ENCODE data around the gene PCOLCE2. TPM values are rescaled to one million over a fixed set of nuclear protein-coding genes. Genes with fewer than 3 reads are reported as not detected.

PCOLCE2 gene
- total RNA-seq, 2 donors from 2014 or later: not detected

DNA sequence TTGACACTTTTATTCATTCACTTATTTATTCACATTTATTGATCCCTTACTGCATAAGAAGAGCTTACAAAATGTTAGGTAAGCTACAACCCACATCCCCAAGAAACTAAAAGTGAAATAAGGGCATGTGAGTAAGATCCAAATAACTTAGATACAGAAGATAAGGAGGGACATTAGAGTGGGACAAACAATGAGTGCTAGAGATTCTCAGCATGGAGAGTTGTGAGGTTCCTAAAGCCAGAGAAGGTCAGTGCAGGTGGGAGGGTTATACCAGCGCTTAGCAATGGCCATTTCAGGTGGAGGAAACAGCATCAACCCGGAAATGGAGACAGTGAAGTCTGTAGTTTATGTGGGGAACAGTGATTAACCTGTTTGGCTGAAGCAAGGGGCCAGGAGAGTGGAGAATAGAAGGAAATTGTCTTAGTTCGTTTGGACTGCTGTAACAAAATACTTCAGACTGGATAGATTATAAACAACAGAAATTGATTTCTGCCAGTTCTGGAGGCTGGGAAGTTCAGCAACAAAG lies 25.5 kb upstream of the PCOLCE2 start:
- H3K4me3 Mint-ChIP-seq: no peak overlapping the region
- no peaks in the 10 kb centered on the region for H3K36me3 Mint-ChIP-seq
- H3K4me1 Mint-ChIP-seq (ENCODE audit: low read depth in 2 of 2): no peaks in the 10 kb centered on the region
- no peak for DNase-seq (ENCODE audit: low spot score)
- H3K27ac Mint-ChIP-seq: no peak overlapping the region
- no peaks in the 10 kb centered on the region for H3K9me3 Mint-ChIP-seq
- no peak for ATAC-seq
- peaks cover 25% of the 10 kb centered on the region in 2 donors for H3K27me3 Mint-ChIP-seq

DNA sequence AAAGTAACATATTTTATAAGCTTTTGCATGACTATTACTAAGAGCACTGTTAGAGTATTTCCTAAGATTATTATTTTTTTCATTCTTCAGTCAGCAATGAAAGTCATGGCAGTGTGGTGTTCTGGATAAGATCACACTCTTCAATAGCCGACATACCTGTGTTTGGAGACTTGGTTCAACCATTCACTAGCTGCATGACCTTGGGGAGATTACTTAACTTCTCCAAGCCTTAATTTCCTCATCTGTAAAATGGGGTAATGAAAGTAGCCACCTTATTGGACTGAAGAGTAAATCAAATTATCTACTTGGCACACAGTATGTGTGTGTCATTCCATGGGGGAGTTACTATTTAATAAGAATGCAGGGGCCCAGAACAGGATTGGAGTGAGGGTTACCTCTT lies 24.5 kb upstream of the PCOLCE2 start:
- no peaks in the 10 kb centered on the region for H3K9me3 Mint-ChIP-seq
- H3K36me3 Mint-ChIP-seq: no peaks in the 10 kb centered on the region
- no peak for ATAC-seq

DNA sequence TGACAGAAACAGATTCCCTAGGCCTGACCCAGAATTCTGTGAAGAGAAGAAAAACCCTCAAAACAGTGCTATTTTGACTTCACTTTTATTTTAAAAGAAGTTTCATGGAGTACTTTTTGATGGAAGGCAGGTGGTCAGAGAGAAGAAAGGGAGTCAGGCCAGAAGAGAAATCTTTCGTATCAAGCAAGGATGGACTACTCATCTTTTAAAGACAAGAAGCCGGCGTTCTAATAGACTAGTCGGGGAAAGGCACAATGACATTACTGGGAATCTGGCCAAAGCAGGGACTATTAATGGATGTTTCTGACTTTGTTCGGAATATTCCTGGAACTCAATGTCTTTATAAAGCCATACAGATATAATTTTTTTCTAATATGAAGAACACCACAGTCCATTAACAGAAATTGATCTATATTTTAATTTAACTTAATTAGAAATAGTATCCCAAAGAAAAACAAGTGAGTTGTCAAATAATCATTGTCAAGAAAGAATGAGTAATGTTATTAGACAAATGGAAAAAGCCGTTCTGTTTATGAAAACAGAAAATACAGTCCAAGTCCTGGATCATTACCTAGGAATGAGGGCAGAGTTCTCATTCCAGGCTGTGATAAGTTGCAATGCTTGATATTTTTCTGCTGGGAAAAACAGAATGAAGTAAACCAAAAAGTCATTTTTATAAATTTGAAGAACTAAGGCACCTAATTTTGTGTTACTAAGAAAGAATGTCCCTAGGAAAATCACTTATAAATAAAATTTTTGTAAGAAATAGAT lies 23.7 kb upstream of the PCOLCE2 start:
- Mint-ChIP-seq H3K9me3 (no peaks in the 10 kb centered on the region), H3K36me3 (no peaks in the 10 kb centered on the region), H3K27ac (no peak overlapping the region), H3K4me1 (ENCODE audit: low read depth in 2 of 2) (no peaks in the 10 kb centered on the region), H3K27me3 (peaks cover 25 to 31% of the 10 kb centered on the region in 2 donors), H3K4me3 (no peak overlapping the region)
- no peak for DNase-seq (ENCODE audit: low spot score)
- ATAC-seq: no peak

More for the DNA sequence above, 24.5 kb upstream of the PCOLCE2 start:
- no peaks in the 10 kb centered on the region for H3K4me1 Mint-ChIP-seq (ENCODE audit: low read depth in 2 of 2)
- H3K4me3 Mint-ChIP-seq: no peak overlapping the region
- peaks cover 26 to 31% of the 10 kb centered on the region in 2 donors for H3K27me3 Mint-ChIP-seq
- H3K27ac Mint-ChIP-seq: no peak overlapping the region
- no peak for DNase-seq (ENCODE audit: low spot score)

DNA sequence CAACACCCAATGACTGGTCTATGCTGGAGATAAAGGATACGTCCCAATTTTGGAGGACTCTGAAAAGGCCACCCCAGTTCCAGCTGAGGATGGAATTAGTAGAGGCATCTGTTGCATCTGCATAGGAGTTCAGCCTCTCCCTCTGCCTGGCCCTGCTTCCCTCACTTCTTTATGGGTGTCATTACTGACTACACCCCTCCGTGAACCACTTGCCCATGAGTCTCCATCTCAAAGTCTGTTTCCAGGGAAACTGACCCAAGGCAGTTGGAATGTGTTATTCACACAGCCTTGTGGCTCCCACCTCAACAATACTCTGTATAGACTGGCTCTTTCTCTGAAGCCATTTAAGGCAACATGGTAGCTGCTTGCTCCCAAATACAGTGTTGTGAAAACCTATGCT lies 21.4 kb upstream of the PCOLCE2 start:
- Mint-ChIP-seq H3K27me3 (peaks cover 26 to 32% of the 10 kb centered on the region in 2 donors), H3K4me3 (no peak overlapping the region), H3K9me3 (no peaks in the 10 kb centered on the region), H3K36me3 (no peaks in the 10 kb centered on the region), H3K4me1 (ENCODE audit: low read depth in 2 of 2) (peaks cover 0 to 2% of the 10 kb centered on the region in 2 donors), H3K27ac (no peak overlapping the region)
- ATAC-seq: no peak
- DNase-seq (ENCODE audit: low spot score): no peak

DNA sequence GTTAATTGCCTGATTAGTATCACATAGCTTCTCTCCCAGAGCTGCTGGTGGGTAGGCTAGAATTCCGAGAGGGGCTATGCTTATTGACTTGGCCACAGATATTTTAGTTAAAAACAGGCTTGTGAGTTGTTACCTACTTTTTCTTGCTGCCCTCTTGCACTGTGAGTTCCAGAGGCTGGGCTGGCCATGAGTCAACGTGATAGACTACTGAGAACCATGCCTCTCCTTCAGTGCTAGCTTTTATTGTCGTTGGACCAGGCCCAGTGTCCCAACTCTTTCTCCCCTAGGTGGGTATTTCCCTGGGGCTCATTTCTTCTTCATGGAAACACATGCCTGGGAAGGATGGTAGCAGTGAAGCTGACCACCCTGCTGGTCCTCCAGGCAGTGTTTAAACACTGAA lies 20.4 kb upstream of the PCOLCE2 start:
- Mint-ChIP-seq H3K4me1 (ENCODE audit: low read depth in 2 of 2) (peaks cover 0 to 6% of the 10 kb centered on the region in 2 donors), H3K36me3 (no peaks in the 10 kb centered on the region), H3K4me3 (no peak overlapping the region), H3K9me3 (no peaks in the 10 kb centered on the region), H3K27ac (no peak overlapping the region), H3K27me3 (peaks cover 26 to 37% of the 10 kb centered on the region in 2 donors)
- ATAC-seq (no peak), DNase-seq (ENCODE audit: low spot score) (no peak)

DNA sequence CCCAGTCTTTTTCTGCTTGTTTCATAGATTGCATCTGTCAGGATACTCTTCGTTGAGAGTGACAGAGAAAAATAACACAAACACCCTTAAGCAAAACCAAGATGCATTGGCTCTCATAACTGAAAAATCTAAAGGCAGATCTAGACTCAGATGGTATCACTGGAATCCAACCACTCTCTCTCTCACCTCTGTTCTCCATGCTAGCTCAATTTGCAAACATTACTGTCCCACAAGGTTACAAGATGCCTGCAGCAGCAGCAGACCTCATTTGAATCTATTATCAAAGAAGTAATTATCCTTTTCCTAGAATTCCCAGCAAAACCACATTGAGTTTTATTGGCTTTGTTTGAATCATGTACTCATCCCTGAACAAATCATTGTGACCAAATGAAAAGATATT lies 19.1 kb upstream of the PCOLCE2 start:
- Mint-ChIP-seq H3K27me3 (peaks cover 30 to 43% of the 10 kb centered on the region in 2 donors), H3K4me3 (no peak overlapping the region), H3K4me1 (ENCODE audit: low read depth in 2 of 2) (peaks cover 0 to 6% of the 10 kb centered on the region in 2 donors), H3K27ac (no peak overlapping the region), H3K36me3 (no peaks in the 10 kb centered on the region), H3K9me3 (no peaks in the 10 kb centered on the region)
- ATAC-seq (no peak), DNase-seq (ENCODE audit: low spot score) (no peak)

DNA sequence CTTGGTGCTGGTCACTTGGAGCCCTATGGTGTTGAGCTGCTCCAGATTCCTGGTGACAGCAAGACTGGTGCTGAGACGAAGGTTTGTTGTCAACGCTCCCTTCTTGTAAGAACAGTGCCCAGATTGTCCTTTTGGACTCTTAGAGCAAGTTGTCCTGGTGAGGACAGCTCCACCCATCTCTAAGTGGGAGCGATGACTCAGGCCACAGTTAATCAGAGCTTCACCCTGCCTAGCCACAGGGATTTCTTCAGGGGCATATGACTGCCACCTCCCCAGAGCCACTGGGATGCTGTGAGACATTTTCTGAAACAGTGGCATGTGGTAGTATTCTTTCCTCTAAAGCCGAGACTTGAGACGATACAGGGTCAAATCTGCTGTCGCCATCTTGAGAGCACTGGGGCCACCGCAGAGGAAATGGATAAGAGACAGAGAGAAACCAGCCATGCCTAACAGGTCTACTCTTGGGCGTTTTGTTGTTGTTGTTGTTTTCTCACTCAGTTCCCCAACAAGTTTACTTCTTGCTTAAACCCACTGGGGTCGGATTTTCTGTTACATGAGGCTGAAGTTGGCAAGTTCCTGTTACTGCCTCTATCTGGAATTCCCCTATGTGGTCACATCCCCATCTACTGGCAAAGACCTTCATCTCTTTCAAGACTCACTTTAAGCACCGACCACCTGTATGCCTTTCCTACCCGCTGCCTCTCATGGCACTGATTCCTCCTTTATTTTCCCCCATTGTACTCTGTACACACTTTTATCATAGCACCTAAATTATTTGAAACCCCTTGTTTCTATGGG lies 16.0 kb upstream of the PCOLCE2 start:
- Mint-ChIP-seq H3K4me3 (no peak overlapping the region), H3K27me3 (peaks cover 36 to 43% of the 10 kb centered on the region in 2 donors), H3K36me3 (no peaks in the 10 kb centered on the region), H3K9me3 (no peaks in the 10 kb centered on the region), H3K27ac (no peak overlapping the region), H3K4me1 (ENCODE audit: low read depth in 2 of 2) (peaks cover 0 to 6% of the 10 kb centered on the region in 2 donors)
- DNase-seq (ENCODE audit: low spot score) (no peak), ATAC-seq (peak in 1 of 2 donors; percentile 40)

DNA sequence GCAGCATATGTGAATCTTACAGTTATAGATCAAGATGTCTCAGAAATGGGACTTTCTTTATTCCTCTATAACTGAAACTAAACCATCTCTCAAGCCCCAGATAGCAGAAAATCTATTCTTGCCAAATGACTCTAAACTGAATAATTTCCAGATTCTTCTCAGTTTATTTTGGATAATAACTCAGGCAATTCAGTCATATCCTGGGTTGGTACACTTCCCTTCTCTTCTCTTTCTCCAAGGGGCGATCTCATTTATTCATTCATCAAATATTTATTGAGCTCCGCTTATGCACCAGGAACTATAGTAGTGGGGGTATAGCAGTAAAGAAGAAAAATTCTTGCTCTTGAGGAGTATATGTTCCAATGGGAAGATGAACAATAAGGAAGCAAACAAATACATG lies 13.5 kb upstream of the PCOLCE2 start:
- no peak overlapping the region for H3K4me3 Mint-ChIP-seq
- H3K27ac Mint-ChIP-seq: no peak overlapping the region
- DNase-seq (ENCODE audit: low spot score): no peak
- no peaks in the 10 kb centered on the region for H3K36me3 Mint-ChIP-seq
- peaks cover 0 to 6% of the 10 kb centered on the region in 2 donors for H3K4me1 Mint-ChIP-seq (ENCODE audit: low read depth in 2 of 2)
- no peaks in the 10 kb centered on the region for H3K9me3 Mint-ChIP-seq
- no peak for ATAC-seq
- H3K27me3 Mint-ChIP-seq: peaks cover 36 to 51% of the 10 kb centered on the region in 2 donors

DNA sequence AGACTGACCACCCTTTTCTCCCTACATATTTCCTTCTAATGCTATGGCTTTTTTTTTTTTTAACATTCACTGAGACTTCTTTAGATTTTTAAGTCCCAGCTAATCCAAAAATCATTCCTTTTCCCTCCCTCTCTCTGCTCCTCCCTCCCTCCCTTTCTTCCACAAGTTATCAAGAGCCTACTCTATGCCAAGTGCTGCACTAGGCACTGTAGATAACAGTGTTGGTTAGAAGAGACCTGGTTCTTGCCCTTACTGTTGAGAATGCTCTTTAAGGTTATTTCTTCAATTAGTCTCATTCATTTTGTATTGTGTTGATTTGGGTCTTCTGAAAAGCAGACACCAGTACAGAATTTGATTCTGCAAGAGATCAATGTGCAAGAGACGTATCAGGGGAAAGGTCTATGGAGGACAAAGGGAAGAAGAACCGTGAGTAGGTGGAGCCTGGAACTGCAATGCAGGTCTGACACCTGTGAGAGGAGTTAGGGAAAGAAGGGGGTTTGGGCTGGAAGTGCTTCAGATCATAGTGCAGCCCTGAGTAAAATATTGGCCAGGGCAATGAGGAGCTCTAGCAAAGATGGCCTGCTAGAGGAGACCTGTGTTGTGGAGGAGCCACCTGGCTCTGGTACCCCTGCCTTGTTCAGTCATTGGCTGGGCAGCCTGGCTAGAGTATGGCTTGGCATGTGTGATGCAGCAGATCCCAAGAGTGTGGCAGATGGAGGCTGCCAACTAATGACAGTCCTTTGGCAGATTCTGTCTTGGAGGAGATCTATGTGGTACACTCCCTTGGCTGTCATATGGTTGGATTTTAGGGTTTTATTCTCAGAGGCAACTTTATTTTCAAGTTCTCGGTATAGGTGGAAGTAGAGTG lies 9.7 kb upstream of the PCOLCE2 start:
- no peaks in the 10 kb centered on the region for H3K36me3 Mint-ChIP-seq
- no peak overlapping the region for H3K27ac Mint-ChIP-seq
- peaks cover 23 to 44% of the 10 kb centered on the region in 2 donors for H3K27me3 Mint-ChIP-seq

DNA sequence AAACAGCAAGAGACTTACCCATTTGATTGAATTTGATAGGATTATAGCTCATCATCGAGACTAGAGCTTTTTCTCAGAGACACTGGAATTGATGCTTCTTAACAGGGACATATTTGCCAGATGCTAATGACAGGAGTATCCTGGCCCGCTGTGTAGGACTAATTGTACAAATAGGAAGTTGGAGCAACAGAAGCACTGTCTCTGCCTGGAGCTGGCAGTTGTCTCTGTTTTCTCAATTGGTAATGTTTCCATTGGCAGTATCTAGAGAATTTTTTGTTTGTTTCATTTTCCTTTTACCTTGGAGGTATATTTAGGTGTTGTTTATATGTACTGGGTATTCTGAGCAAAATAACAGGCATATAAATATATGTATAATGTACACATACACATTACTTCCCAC lies 8.9 kb upstream of the PCOLCE2 start:
- H3K4me3 Mint-ChIP-seq: no peak overlapping the region

More for the DNA sequence above, 9.7 kb upstream of the PCOLCE2 start:
- Mint-ChIP-seq H3K4me3 (no peak overlapping the region), H3K9me3 (no peaks in the 10 kb centered on the region), H3K4me1 (ENCODE audit: low read depth in 2 of 2) (no peaks in the 10 kb centered on the region)
- DNase-seq (ENCODE audit: low spot score): no peak
- ATAC-seq: peak; percentile 36 to 61

DNA sequence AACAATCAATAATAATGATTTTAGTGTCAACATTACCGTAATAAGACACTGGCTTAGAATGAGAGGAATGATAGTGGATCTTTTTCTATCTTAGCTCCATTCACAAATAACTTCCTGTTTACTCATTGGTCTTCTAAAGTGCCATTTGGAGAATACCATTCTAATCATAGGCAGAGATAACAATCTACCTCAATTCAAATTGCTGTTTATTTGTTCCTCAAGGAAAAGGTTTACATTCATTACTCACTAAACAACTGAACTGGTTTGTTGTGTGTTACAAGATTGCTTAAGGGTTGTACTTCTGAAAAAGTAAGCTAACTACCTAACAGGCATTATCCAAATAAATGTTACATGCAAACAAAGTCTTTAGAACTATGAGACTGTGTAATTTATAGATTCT lies 8.1 kb upstream of the PCOLCE2 start:
- no peak overlapping the region for H3K4me3 Mint-ChIP-seq
- no peak overlapping the region for H3K27ac Mint-ChIP-seq
- no peaks in the 10 kb centered on the region for H3K9me3 Mint-ChIP-seq
- H3K27me3 Mint-ChIP-seq: peaks cover 18 to 34% of the 10 kb centered on the region in 2 donors
- no peaks in the 10 kb centered on the region for H3K36me3 Mint-ChIP-seq
- DNase-seq (ENCODE audit: low spot score) (no peak), ATAC-seq (no peak)
- no peaks in the 10 kb centered on the region for H3K4me1 Mint-ChIP-seq (ENCODE audit: low read depth in 2 of 2)

More for the DNA sequence above, 8.9 kb upstream of the PCOLCE2 start:
- Mint-ChIP-seq H3K4me1 (ENCODE audit: low read depth in 2 of 2) (no peaks in the 10 kb centered on the region), H3K36me3 (no peaks in the 10 kb centered on the region), H3K27me3 (peaks cover 20 to 41% of the 10 kb centered on the region in 2 donors), H3K9me3 (no peaks in the 10 kb centered on the region), H3K27ac (no peak overlapping the region)
- no peak for ATAC-seq
- no peak for DNase-seq (ENCODE audit: low spot score)

DNA sequence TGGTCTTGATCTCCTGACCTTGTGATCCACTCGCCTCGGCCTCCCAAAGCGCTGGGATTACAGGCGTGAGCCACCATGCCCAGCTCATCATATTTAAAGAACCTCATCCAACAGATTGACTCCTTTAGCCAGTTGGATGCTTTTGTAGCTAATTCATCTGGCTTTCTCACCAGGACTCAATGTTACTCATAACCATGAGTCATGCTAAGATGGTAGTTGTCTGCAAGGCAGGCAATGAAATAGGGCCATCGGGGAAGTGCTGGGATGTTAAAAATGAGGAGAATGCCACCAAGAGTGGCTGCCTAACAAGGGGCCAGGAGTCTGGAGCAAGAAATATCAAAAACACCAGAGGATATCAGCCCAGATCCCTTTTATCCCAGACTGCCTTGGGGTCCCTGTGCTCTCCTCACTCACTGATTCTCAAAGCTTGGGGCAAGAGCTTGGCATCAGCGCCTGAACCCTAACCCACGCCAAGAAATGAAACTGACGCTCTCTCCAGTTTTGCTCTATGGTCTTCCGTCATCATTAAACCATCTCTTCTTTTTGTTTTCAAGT lies 7.4 kb upstream of the PCOLCE2 start:
- Mint-ChIP-seq H3K4me3 (no peak overlapping the region), H3K27me3 (peaks cover 20 to 39% of the 10 kb centered on the region in 2 donors), H3K4me1 (ENCODE audit: low read depth in 2 of 2) (no peaks in the 10 kb centered on the region), H3K9me3 (no peaks in the 10 kb centered on the region), H3K36me3 (no peaks in the 10 kb centered on the region), H3K27ac (no peak overlapping the region)
- ATAC-seq (no peak), DNase-seq (ENCODE audit: low spot score) (no peak)

DNA sequence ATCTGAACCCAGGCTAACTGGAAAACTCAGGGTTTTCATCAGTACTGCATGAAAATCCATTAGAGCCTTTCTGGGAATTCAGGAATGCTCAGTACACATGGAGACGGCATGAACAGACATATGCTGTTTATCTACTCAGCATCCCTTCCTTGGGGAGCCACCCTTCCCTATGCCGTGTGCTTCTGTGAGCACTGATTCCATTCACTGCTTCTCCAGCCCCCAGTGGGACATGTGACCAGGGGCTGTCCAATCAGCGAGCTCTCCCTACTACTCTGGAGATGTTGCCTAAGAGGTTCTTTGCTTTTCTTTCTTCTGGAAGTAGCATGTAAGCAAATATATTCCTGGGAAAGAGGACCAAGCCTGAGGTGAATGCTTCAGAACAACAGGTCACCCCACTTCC lies 5.6 kb upstream of the PCOLCE2 start:
- Mint-ChIP-seq H3K36me3 (no peaks in the 10 kb centered on the region), H3K27me3 (peaks cover 23 to 43% of the 10 kb centered on the region in 2 donors), H3K4me3 (no peak overlapping the region), H3K27ac (no peak overlapping the region), H3K4me1 (ENCODE audit: low read depth in 2 of 2) (peaks cover 0 to 1% of the 10 kb centered on the region in 2 donors), H3K9me3 (no peaks in the 10 kb centered on the region)
- DNase-seq (ENCODE audit: low spot score) (no peak), ATAC-seq (no peak)

All from natural killer cell treated with Interleukin-12 subunit alpha and Interleukin-12 subunit beta and Interleukin-15 and Interleukin-18, amount 100 ng/mL, for 72 hours (primary cell).